ENCODE measurements around the gene NCAPD3. TPM values are rescaled to one million over a fixed set of nuclear protein-coding genes. Genes with fewer than 3 reads are reported as not detected.

NCAPD3 gene
- total and polyA plus RNA-seq, 2 of the 13 experiments (the other 11 are each of a cell fraction or from before 2014, with no cell fraction given): 20.7 to 25.6 TPM

DNA sequence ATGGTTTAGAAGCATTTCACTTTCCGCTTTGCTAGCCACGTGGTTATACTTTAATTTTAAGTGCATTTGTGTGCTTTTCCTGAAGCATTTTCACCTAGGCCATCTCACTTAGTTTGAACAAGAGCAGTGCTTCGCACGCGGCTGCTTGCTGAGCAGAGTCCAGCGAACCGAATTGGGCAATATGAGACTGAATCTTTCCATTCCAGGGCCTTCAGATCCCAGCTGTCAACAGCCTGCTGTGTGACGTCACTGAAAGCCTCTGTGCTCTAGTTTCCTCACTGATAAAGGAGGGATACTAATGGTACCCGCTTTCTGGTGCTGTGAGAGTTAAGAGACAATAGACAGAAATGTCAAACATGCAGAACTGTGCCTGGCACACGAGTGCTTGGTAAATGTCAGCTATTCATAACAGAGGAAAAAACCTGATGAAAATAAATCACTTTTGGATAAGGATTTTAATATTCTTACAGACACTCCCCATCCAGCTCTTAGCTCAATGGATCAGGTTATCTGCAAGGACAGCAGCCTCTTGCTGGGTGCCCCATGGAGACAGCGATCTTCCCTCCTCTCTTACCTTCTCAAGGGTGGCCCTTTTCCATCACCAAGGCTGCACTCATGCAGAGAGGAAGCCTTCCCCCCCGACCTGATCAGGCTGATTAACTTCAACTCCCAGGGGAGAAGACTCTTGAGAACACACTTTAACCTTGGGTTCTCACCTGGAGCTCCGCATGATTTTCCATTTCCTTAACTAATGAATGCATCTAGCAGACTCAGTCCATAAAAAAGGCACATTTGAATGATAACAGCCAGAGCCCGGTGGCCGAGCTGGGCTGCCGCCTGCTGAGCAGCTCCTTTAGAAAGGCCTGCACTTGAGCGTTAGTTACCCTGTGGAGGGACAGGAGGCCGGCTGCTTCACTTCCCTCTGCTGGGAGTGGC lies 48.9 kb upstream of the NCAPD3 start (continued):
- TF ChIP-seq, protein P1, sequence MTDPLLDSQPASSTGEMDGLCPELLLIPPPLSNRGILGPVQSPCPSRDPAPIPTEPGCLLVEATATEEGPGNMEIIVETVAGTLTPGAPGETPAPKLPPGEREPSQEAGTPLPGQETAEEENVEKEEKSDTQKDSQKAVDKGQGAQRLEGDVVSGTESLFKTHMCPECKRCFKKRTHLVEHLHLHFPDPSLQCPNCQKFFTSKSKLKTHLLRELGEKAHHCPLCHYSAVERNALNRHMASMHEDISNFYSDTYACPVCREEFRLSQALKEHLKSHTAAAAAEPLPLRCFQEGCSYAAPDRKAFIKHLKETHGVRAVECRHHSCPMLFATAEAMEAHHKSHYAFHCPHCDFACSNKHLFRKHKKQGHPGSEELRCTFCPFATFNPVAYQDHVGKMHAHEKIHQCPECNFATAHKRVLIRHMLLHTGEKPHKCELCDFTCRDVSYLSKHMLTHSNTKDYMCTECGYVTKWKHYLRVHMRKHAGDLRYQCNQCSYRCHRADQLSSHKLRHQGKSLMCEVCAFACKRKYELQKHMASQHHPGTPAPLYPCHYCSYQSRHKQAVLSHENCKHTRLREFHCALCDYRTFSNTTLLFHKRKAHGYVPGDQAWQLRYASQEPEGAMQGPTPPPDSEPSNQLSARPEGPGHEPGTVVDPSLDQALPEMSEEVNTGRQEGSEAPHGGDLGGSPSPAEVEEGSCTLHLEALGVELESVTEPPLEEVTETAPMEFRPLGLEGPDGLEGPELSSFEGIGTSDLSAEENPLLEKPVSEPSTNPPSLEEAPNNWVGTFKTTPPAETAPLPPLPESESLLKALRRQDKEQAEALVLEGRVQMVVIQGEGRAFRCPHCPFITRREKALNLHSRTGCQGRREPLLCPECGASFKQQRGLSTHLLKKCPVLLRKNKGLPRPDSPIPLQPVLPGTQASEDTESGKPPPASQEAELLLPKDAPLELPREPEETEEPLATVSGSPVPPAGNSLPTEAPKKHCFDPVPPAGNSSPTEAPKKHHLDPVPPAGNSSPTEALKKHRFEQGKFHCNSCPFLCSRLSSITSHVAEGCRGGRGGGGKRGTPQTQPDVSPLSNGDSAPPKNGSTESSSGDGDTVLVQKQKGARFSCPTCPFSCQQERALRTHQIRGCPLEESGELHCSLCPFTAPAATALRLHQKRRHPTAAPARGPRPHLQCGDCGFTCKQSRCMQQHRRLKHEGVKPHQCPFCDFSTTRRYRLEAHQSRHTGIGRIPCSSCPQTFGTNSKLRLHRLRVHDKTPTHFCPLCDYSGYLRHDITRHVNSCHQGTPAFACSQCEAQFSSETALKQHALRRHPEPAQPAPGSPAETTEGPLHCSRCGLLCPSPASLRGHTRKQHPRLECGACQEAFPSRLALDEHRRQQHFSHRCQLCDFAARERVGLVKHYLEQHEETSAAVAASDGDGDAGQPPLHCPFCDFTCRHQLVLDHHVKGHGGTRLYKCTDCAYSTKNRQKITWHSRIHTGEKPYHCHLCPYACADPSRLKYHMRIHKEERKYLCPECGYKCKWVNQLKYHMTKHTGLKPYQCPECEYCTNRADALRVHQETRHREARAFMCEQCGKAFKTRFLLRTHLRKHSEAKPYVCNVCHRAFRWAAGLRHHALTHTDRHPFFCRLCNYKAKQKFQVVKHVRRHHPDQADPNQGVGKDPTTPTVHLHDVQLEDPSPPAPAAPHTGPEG (CRISPR knock-in tag; IDR thresholded peaks at IDR 0.05): no peak
- TF ChIP-seq NCOR1 (IDR thresholded peaks at IDR 0.05; ENCODE audit: borderline replicate concordance, low read length): peak; percentile 68; the same call in 1 of the 2 replicates
- no peak for TF ChIP-seq SOX13 (IDR thresholded peaks at IDR 0.05)
- TF ChIP-seq SOX13 (CRISPR knock-in tag; conservative IDR thresholded peaks at IDR 0.05 in 1 of 2, IDR thresholded peaks at IDR 0.05 in 1 of 2): peak in 1 of 2 experiments; percentile 39; a peak in 1 of 4 replicates
- TF ChIP-seq, protein P2, sequence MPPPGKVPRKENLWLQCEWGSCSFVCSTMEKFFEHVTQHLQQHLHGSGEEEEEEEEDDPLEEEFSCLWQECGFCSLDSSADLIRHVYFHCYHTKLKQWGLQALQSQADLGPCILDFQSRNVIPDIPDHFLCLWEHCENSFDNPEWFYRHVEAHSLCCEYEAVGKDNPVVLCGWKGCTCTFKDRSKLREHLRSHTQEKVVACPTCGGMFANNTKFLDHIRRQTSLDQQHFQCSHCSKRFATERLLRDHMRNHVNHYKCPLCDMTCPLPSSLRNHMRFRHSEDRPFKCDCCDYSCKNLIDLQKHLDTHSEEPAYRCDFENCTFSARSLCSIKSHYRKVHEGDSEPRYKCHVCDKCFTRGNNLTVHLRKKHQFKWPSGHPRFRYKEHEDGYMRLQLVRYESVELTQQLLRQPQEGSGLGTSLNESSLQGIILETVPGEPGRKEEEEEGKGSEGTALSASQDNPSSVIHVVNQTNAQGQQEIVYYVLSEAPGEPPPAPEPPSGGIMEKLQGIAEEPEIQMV (CRISPR knock-in tag; IDR thresholded peaks at IDR 0.05; ENCODE audit: low read depth): 0 out of 2 replicates have a peak, but pooled peaks have one; percentile 55
- 0 out of 2 replicates have a peak, but pooled peaks have one; percentile 35 for TF ChIP-seq FOXC1 (CRISPR knock-in tag; IDR thresholded peaks at IDR 0.05; ENCODE audit: borderline replicate concordance)
- TF ChIP-seq MEIS1 (CRISPR knock-in tag; IDR thresholded peaks at IDR 0.05; ENCODE audit: borderline replicate concordance): peak; percentile 82; the same call in 1 of the 2 replicates
- 0 out of 2 replicates have a peak, but pooled peaks have one; percentile 56 for TF ChIP-seq ZNF556 (CRISPR knock-in tag; IDR thresholded peaks at IDR 0.05; ENCODE audit: borderline replicate concordance)
- TF ChIP-seq, protein P3, sequence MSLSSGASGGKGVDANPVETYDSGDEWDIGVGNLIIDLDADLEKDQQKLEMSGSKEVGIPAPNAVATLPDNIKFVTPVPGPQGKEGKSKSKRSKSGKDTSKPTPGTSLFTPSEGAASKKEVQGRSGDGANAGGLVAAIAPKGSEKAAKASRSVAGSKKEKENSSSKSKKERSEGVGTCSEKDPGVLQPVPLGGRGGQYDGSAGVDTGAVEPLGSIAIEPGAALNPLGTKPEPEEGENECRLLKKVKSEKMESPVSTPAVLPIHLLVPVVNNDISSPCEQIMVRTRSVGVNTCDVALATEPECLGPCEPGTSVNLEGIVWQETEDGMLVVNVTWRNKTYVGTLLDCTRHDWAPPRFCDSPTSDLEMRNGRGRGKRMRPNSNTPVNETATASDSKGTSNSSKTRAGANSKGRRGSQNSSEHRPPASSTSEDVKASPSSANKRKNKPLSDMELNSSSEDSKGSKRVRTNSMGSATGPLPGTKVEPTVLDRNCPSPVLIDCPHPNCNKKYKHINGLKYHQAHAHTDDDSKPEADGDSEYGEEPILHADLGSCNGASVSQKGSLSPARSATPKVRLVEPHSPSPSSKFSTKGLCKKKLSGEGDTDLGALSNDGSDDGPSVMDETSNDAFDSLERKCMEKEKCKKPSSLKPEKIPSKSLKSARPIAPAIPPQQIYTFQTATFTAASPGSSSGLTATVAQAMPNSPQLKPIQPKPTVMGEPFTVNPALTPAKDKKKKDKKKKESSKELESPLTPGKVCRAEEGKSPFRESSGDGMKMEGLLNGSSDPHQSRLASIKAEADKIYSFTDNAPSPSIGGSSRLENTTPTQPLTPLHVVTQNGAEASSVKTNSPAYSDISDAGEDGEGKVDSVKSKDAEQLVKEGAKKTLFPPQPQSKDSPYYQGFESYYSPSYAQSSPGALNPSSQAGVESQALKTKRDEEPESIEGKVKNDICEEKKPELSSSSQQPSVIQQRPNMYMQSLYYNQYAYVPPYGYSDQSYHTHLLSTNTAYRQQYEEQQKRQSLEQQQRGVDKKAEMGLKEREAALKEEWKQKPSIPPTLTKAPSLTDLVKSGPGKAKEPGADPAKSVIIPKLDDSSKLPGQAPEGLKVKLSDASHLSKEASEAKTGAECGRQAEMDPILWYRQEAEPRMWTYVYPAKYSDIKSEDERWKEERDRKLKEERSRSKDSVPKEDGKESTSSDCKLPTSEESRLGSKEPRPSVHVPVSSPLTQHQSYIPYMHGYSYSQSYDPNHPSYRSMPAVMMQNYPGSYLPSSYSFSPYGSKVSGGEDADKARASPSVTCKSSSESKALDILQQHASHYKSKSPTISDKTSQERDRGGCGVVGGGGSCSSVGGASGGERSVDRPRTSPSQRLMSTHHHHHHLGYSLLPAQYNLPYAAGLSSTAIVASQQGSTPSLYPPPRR (CRISPR knock-in tag; IDR thresholded peaks at IDR 0.05; ENCODE audit: borderline replicate concordance): peak; percentile 70
- TF ChIP-seq ZNF510 (CRISPR knock-in tag; IDR thresholded peaks at IDR 0.05; ENCODE audit: low read depth): peak; percentile 51; the same call in 1 of the 2 replicates
- TF ChIP-seq ZNF33B (CRISPR knock-in tag; IDR thresholded peaks at IDR 0.05): no peak
- TF ChIP-seq, protein P4, sequence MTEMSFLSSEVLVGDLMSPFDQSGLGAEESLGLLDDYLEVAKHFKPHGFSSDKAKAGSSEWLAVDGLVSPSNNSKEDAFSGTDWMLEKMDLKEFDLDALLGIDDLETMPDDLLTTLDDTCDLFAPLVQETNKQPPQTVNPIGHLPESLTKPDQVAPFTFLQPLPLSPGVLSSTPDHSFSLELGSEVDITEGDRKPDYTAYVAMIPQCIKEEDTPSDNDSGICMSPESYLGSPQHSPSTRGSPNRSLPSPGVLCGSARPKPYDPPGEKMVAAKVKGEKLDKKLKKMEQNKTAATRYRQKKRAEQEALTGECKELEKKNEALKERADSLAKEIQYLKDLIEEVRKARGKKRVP (CRISPR knock-in tag; IDR thresholded peaks at IDR 0.05): 0 out of 4 replicates have a peak, but pooled peaks of 1 of the 2 experiments have one; percentile 36
- no peak for TF ChIP-seq WIZ (CRISPR knock-in tag; IDR thresholded peaks at IDR 0.05)
